Peyer's patch (tissue), 4 donors: ENCODE results near the gene TMPRSS11D.

ENCODE experiments used
- POLR2A ChIP-seq, 2 donors: fragments of 450-650 bp; IDR thresholded peaks; one replicate each; pipeline ENCODE4 v1.5.1; 2017; ENCODE audit warnings: antibody characterized with exemption in 2 of 2, mild to moderate bottlenecking in 2 of 2, moderate library complexity in 2 of 2
- TF ChIP-seq, protein P1 (sequence below), 6 experiments: fragments of 450-650 bp in 4 of 6; fragments of 200-600 bp in 2 of 6; sonication (generic) in 1 of 6; IDR thresholded peaks; one replicate each; pipeline ENCODE4 v1.5.1; 2017 to 2019; ENCODE audit warnings: antibody characterized with exemption in 6 of 6, mild to moderate bottlenecking in 3 of 6, moderate library complexity in 1 of 6

DNA sequence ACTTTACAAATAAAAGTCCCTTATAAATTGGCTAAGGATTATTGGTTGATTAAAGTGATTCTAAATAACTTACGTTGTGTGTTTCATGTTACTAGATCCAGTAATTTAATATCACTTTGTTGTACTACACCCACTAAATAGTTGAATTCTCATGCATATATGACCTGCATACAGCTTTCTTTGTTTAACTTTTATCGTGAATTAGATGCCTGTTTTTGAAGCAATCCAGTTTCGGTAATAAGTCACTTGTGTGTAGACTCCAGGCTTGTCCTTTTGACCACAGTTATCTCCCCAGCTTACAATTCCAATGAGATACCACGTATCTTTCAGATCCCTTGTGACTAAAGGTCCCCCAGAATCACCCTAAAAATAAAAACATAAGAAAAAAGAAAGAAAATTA lies 27.3 kb upstream of the TMPRSS11D start:
- TF ChIP-seq, protein P1, sequence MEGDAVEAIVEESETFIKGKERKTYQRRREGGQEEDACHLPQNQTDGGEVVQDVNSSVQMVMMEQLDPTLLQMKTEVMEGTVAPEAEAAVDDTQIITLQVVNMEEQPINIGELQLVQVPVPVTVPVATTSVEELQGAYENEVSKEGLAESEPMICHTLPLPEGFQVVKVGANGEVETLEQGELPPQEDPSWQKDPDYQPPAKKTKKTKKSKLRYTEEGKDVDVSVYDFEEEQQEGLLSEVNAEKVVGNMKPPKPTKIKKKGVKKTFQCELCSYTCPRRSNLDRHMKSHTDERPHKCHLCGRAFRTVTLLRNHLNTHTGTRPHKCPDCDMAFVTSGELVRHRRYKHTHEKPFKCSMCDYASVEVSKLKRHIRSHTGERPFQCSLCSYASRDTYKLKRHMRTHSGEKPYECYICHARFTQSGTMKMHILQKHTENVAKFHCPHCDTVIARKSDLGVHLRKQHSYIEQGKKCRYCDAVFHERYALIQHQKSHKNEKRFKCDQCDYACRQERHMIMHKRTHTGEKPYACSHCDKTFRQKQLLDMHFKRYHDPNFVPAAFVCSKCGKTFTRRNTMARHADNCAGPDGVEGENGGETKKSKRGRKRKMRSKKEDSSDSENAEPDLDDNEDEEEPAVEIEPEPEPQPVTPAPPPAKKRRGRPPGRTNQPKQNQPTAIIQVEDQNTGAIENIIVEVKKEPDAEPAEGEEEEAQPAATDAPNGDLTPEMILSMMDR (IDR thresholded peaks at IDR 0.05), result no peak
- TF ChIP-seq POLR2A (IDR thresholded peaks at IDR 0.05), result no peak
